ENCODE data around the gene SPRED1. TPM values are rescaled to one million over a fixed set of nuclear protein-coding genes. Genes with fewer than 3 reads are reported as not detected.
A peak's percentile ranks its signal among the peaks of the same experiment; 100 is the strongest.

The SPRED1 gene
- polyA plus RNA-seq, 2 of the 4 experiments (the other 2 are of a cell fraction) = 6.0 to 8.6 TPM

GRCh38 chr15:38389924-38390542 is 137.4 kb downstream of the SPRED1 start:
- ChIA-PET CTCF (interaction anchor here (0.7 to 2.7 kb wide), 13 partner anchors 8 to 466 kb away, joined by 3 to 25 read pairs (median 4); no protein-coding TSS in a partner anchor), POLR2A (no interaction called here)
- H3K4me3 ChIP-seq = no peak overlapping the region
- DNase-seq (ENCODE audit: low read depth in 1 of 2, low spot score in 1 of 2) = peak; percentile 13 to 50
- no peak overlapping the region for H3K4me2 ChIP-seq
- H3K4me1 ChIP-seq = no peaks in the 10 kb centered on the region
- H3K27ac ChIP-seq = no peak overlapping the region
- 52% methylated on average over 3 of the region's 3 CpGs for WGBS (ENCODE audit: missing lambda C conversion rate)
- no peaks in the 10 kb centered on the region for H3K9me3 ChIP-seq
- ATAC-seq = peak; percentile 59 to 81; a peak in 5 of 6 replicates
- FAIRE-seq = no peak
- TF ChIP-seq RAD21 (conservative IDR thresholded peaks at IDR 0.05 in 1 of 2, IDR thresholded peaks at IDR 0.05 in 1 of 2) (peak; percentile 57 to 60), REST (IDR thresholded peaks at IDR 0.05) (no peak), SMC3 (IDR thresholded peaks at IDR 0.05) (peak; percentile 68), CTCF (IDR thresholded peaks at IDR 0.05) (peak; percentile 60)

- Histone ChIP-seq H3K27ac (no peak overlapping the region), H3K4me3 (no peak overlapping the region), H3K4me1 (no peaks in the 10 kb centered on the region), H3K9me3 (no peaks in the 10 kb centered on the region), H3K4me2 (no peak overlapping the region)
- WGBS (ENCODE audit: missing lambda C conversion rate) = 4% methylated on average over 2 of the region's 2 CpGs
- DNase-seq (ENCODE audit: low read depth in 1 of 2, low spot score in 1 of 2) = no peak
- TF ChIP-seq GATA3 (IDR thresholded peaks at IDR 0.05; ENCODE audit: borderline replicate concordance) (no peak), ZFP36 (IDR thresholded peaks at IDR 0.05; ENCODE audit: borderline replicate concordance, partially characterized antibody) (no peak), NFE2L2 (conservative IDR thresholded peaks at IDR 0.05; ENCODE audit: low read length) (no peak), RAD21 (conservative IDR thresholded peaks at IDR 0.05 in 1 of 2, IDR thresholded peaks at IDR 0.05 in 1 of 2) (no peak), HOXA7 (CRISPR knock-in tag; IDR thresholded peaks at IDR 0.05) (no peak), E2F6 (IDR thresholded peaks at IDR 0.05; ENCODE audit: borderline replicate concordance, low read depth) (no peak), ATOH8 (CRISPR knock-in tag; IDR thresholded peaks at IDR 0.05; ENCODE audit: low read depth) (no peak), MAX (IDR thresholded peaks at IDR 0.05) (no peak), NR3C1 (IDR thresholded peaks at IDR 0.05) (no peak), EP300 (IDR thresholded peaks at IDR 0.05) (no peak), MAFK (IDR thresholded peaks at IDR 0.05; ENCODE audit: partially characterized antibody) (no peak), HMGXB4 (CRISPR knock-in tag; IDR thresholded peaks at IDR 0.05; ENCODE audit: borderline replicate concordance) (no peak), TP53 (CRISPR knock-in tag; IDR thresholded peaks at IDR 0.05) (no peak), CTCF (IDR thresholded peaks at IDR 0.05) (no peak), RCOR1 (IDR thresholded peaks at IDR 0.05; ENCODE audit: low read depth, low read length) (no peak), PHF8 (IDR thresholded peaks at IDR 0.05; ENCODE audit: borderline replicate concordance, low read depth) (no peak)
- no peak for ATAC-seq
- FAIRE-seq = no peak
- POLR2A ChIA-PET = no interaction called here
- CTCF ChIA-PET = interaction anchor here (2.7 kb wide), 1 partner anchor 396 kb away, joined by 25 read pairs; no protein-coding TSS in a partner anchor
These were observed 138.6 kb downstream of the SPRED1 start for GRCh38 chr15:38391191-38391590.

All from A549 (cell line).